Testis (tissue), 2 donors: ENCODE measurements around the gene CACNA2D3.

Experiments used
- CTCF ChIP-seq, 3 experiments: fragments of 450-650 bp in 2 of 3; fragments of 200-600 bp in 1 of 3; sonication (generic) in 1 of 3; IDR thresholded peaks; one replicate each; pipeline ENCODE4 v1.5.1; 2016 to 2019; ENCODE audit warnings: antibody characterized with exemption in 3 of 3, mild to moderate bottlenecking in 2 of 3, moderate library complexity in 1 of 3
- POLR2A ChIP-seq: fragments of 450-650 bp; IDR thresholded peaks from one replicate; pipeline ENCODE4 v1.6.1; 2017; ENCODE audit warnings: antibody characterized with exemption, mild to moderate bottlenecking, moderate library complexity

- TF ChIP-seq CTCF (IDR thresholded peaks at IDR 0.05): no peak
- TF ChIP-seq POLR2A: no peak
Measured at GRCh38 chr3:54714035-54714434, 591.7 kb downstream of the CACNA2D3 start.
